Fibroblast of lung (primary cell): ENCODE measurements around the gene SYCE3. TPM values are rescaled to one million over a fixed set of nuclear protein-coding genes. Genes with fewer than 3 reads are reported as not detected.

ENCODE experiments used
- DNase-seq, 2 donors: peaks; one replicate each; pipeline versions ENCODE4 v3.0.0 to v3.0.0-alpha.2; 2010; ENCODE audit warnings: low read depth in 2 of 2
- H2AFZ ChIP-seq: 2 replicates; pipeline ENCODE4 v1.5.1; 2012; ENCODE audit warnings: low read length, control low read depth, inconsistent platforms
- H3K27ac ChIP-seq: 2 replicates; pipeline ENCODE4 v1.5.1; 2011; ENCODE audit warnings: low read length, control low read depth; ENCODE audit not compliant: insufficient read depth
- H3K27me3 ChIP-seq: 2 replicates; pipeline ENCODE4 v1.5.1; 2011; ENCODE audit warnings: mild to moderate bottlenecking, low read length; ENCODE audit not compliant: control insufficient read depth, insufficient read depth
- H3K36me3 ChIP-seq: 2 replicates; pipeline ENCODE4 v1.5.1; 2011; ENCODE audit warnings: low read length; ENCODE audit not compliant: control insufficient read depth, insufficient read depth
- H3K4me1 ChIP-seq: 2 replicates; pipeline ENCODE4 v1.5.1; 2011; ENCODE audit warnings: low read length; ENCODE audit not compliant: control insufficient read depth, insufficient read depth; ENCODE audit errors: extremely low read depth
- H3K4me2 ChIP-seq: 2 replicates; pipeline ENCODE4 v1.5.1; 2011; ENCODE audit warnings: low read length, control low read depth; ENCODE audit not compliant: insufficient read depth; ENCODE audit errors: extremely low read depth
- H3K4me3 ChIP-seq, 4 experiments: fragments of 200-600 bp in 1 of 4; sonication (generic) in 1 of 4; replicated peaks in 1 of 4; 2 replicates each; pipeline ENCODE4 v1.5.1; 2011 to 2016; ENCODE audit warnings: low read length in 4 of 4, low read depth in 3 of 4, mild to moderate bottlenecking in 3 of 4, control low read depth in 2 of 4, inconsistent platforms in 1 of 4, mixed read lengths in 1 of 4; ENCODE audit not compliant: insufficient read depth in 1 of 4; ENCODE audit errors: control extremely low read depth in 1 of 4
- H3K79me2 ChIP-seq: 2 replicates; pipeline ENCODE4 v1.5.1; 2012; ENCODE audit warnings: mild to moderate bottlenecking, low read length, inconsistent platforms; ENCODE audit not compliant: control insufficient read depth, insufficient read depth
- H3K9ac ChIP-seq: 2 replicates; pipeline ENCODE4 v1.5.1; 2011; ENCODE audit warnings: mild to moderate bottlenecking, low read length, control low read depth; ENCODE audit not compliant: insufficient read depth
- H3K9me3 ChIP-seq: 2 replicates; pipeline ENCODE4 v1.5.1; 2012; ENCODE audit warnings: low read depth, low read length; ENCODE audit not compliant: control insufficient read depth, insufficient read depth
- H4K20me1 ChIP-seq: 2 replicates; pipeline ENCODE4 v1.5.1; 2011; ENCODE audit warnings: low read length; ENCODE audit not compliant: control insufficient read depth, insufficient read depth; ENCODE audit errors: extremely low read depth
- CTCF ChIP-seq, 2 donors: IDR thresholded peaks in 1 of 2; conservative IDR thresholded peaks in 1 of 2; 1 replicate in 1 of 2; 2 replicates in 1 of 2; pipeline ENCODE4 v1.5.1; 2011 to 2012; ENCODE audit warnings: low read length in 2 of 2, control low read depth in 1 of 2, inconsistent platforms in 1 of 2, low read depth in 1 of 2, mild to moderate bottlenecking in 1 of 2
- EZH2 ChIP-seq: IDR thresholded peaks from 2 replicates; pipeline ENCODE4 v1.5.1; 2012; ENCODE audit warnings: low read length, control low read depth, mild to moderate bottlenecking; ENCODE audit errors: missing control alignments
- polyA plus RNA-seq, 2 donors: library from polyadenylated mRNA; depleted of rRNA in 1 of 2; stranded (reverse) in 1 of 2; unstranded in 1 of 2; fragments of >200 nt; gene quantifications; 2 replicates each; pipeline ENCODE4 v1.2.1, GENCODE V29; 2011 to 2012; ENCODE audit warnings: missing spikeins in 1 of 2
- total RNA-seq: library from RNA; depleted of rRNA; stranded (reverse); fragments of >200 nt; gene quantifications from 2 replicates; pipeline ENCODE4 v1.2.1, GENCODE V29; 2014

The SYCE3 gene
- total and polyA plus RNA-seq, 2 donors (not counting 1 experiment from before 2014, with no cell fraction given): 0.33 TPM; not detected in 1

GRCh38 chr22:50563413-50564160, 868 bp upstream of the SYCE3 start:
- H3K4me1 ChIP-seq: peaks cover 3% of the 10 kb centered on the region
- no peak for DNase-seq
- H3K9ac ChIP-seq: no peak overlapping the region

GRCh38 chr22:50561401-50562358, 1.0 kb downstream of the SYCE3 start:
- Histone ChIP-seq H3K4me3 (no peak overlapping the region), H4K20me1 (no peaks in the 10 kb centered on the region), H3K36me3 (no peaks in the 10 kb centered on the region), H3K9me3 (no peaks in the 10 kb centered on the region), H3K27ac (no peak overlapping the region), H3K4me1 (peaks cover 3% of the 10 kb centered on the region), H3K27me3 (peaks cover 6% of the 10 kb centered on the region), H2AFZ (no peak overlapping the region), H3K9ac (no peak overlapping the region), H3K4me2 (no peak overlapping the region), H3K79me2 (no peaks in the 10 kb centered on the region)
- no peak for DNase-seq
- no peak for TF ChIP-seq CTCF (conservative IDR thresholded peaks at IDR 0.05 in 1 of 2, IDR thresholded peaks at IDR 0.05 in 1 of 2; ENCODE audit: low read depth in 1 of 2, low read length in 2 of 2)
- no peak for TF ChIP-seq EZH2

More at GRCh38 chr22:50563413-50564160, 868 bp upstream of the SYCE3 start:
- Histone ChIP-seq H4K20me1 (no peaks in the 10 kb centered on the region), H3K36me3 (no peaks in the 10 kb centered on the region), H3K9me3 (no peaks in the 10 kb centered on the region), H2AFZ (peak overlapping the region; percentile 97), H3K4me3 (peak overlapping the region; percentile 65 to 84 (median 80)), H3K4me2 (peak overlapping the region; percentile 97), H3K27me3 (peaks cover 6% of the 10 kb centered on the region), H3K79me2 (no peaks in the 10 kb centered on the region), H3K27ac (no peak overlapping the region)
- no peak for TF ChIP-seq CTCF (conservative IDR thresholded peaks at IDR 0.05 in 1 of 2, IDR thresholded peaks at IDR 0.05 in 1 of 2; ENCODE audit: low read depth in 1 of 2, low read length in 2 of 2)

DNA sequence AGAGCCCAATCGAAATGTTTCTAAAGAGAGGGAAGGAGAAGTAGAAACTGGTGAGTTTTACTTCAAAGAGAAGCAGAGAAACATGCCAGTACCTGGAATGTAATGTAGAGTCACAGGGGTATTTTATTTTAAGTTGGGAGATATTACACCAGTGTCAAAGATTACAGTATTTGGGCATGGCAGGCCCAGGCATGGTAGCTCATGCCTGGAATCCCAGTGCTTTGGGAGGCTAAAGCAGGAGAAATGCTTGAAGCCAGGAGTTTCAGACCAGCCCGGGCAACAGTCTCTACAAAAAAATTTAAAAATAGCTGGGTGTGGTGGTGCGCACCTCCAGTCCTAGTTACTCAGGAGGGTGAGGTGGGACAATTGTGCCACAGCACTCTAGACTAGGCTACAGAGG, 2.7 kb downstream of the SYCE3 start:
- no peak overlapping the region for H3K4me3 ChIP-seq
- H3K27ac ChIP-seq: no peak overlapping the region
- H3K36me3 ChIP-seq: no peaks in the 10 kb centered on the region
- no peak overlapping the region for H3K9ac ChIP-seq
- H3K4me2 ChIP-seq: no peak overlapping the region
- H3K79me2 ChIP-seq: no peaks in the 10 kb centered on the region
- peaks cover 3% of the 10 kb centered on the region for H3K4me1 ChIP-seq
- no peak overlapping the region for H2AFZ ChIP-seq
- TF ChIP-seq CTCF (conservative IDR thresholded peaks at IDR 0.05 in 1 of 2, IDR thresholded peaks at IDR 0.05 in 1 of 2; ENCODE audit: low read depth in 1 of 2, low read length in 2 of 2) (no peak), EZH2 (no peak)
- H3K9me3 ChIP-seq: no peaks in the 10 kb centered on the region
- DNase-seq: no peak
- peaks cover 6% of the 10 kb centered on the region for H3K27me3 ChIP-seq
- no peaks in the 10 kb centered on the region for H4K20me1 ChIP-seq
